ENCODE measurements around the gene PODXL.

- TF ChIP-seq CTCF (tag by site-specific recombination; IDR thresholded peaks at IDR 0.05), result no peak
- no peak for TF ChIP-seq ZNF324 (tag by site-specific recombination; IDR thresholded peaks at IDR 0.05)
- TF ChIP-seq ZNF155 (tag by site-specific recombination; IDR thresholded peaks at IDR 0.05), result no peak
- no peak for TF ChIP-seq ZNF175 (tag by site-specific recombination; IDR thresholded peaks at IDR 0.05)
- no peak for TF ChIP-seq ZNF121 (tag by site-specific recombination; IDR thresholded peaks at IDR 0.05)
- no peak for TF ChIP-seq OSR2 (tag by site-specific recombination; IDR thresholded peaks at IDR 0.05)
- TF ChIP-seq ZNF10 (tag by site-specific recombination; IDR thresholded peaks at IDR 0.05), result no peak
- no peak for TF ChIP-seq ZNF692 (tag by site-specific recombination; IDR thresholded peaks at IDR 0.05)
These were observed 88.6 kb downstream of the PODXL start for GRCh38 chr7:131467788-131468187.
